ENCODE measurements around the gene ATP7B.

The ATP7B gene

GRCh38 chr13:51937320-51938290 is 73.6 kb downstream of the ATP7B start:
- no peak overlapping the region for H3K4me3 ChIP-seq (replicated peaks; ENCODE audit: low read depth, low read length)
- no peak for DNase-seq (ENCODE audit: low read depth)
- no peak for TF ChIP-seq CTCF (IDR thresholded peaks at IDR 0.05; ENCODE audit: low read length, missing control alignments)

- DNase-seq (ENCODE audit: low read depth): peak; percentile 14
Measured at GRCh38 chr13:51935326-51936171, 75.7 kb downstream of the ATP7B start.

GRCh38 chr13:51934461-51935087 is 76.7 kb downstream of the ATP7B start:
- H3K4me3 ChIP-seq (replicated peaks; ENCODE audit: low read depth, low read length): no peak overlapping the region
- DNase-seq (ENCODE audit: low read depth): no peak
- TF ChIP-seq CTCF (IDR thresholded peaks at IDR 0.05; ENCODE audit: low read length, missing control alignments): no peak

More at GRCh38 chr13:51935326-51936171, 75.7 kb downstream of the ATP7B start:
- peak; percentile 32 for TF ChIP-seq CTCF (IDR thresholded peaks at IDR 0.05; ENCODE audit: low read length, missing control alignments)
- no peak overlapping the region for H3K4me3 ChIP-seq (replicated peaks; ENCODE audit: low read depth, low read length)

- H3K4me3 ChIP-seq (replicated peaks; ENCODE audit: low read depth, low read length): no peak overlapping the region
- no peak for TF ChIP-seq CTCF (IDR thresholded peaks at IDR 0.05; ENCODE audit: low read length, missing control alignments)
- DNase-seq (ENCODE audit: low read depth): no peak
Measured at GRCh38 chr13:51933466-51934058, 77.7 kb downstream of the ATP7B start.

- DNase-seq (ENCODE audit: low read depth): no peak
- TF ChIP-seq CTCF (IDR thresholded peaks at IDR 0.05; ENCODE audit: low read length, missing control alignments): no peak
Measured at GRCh38 chr13:51932231-51932630, 79.0 kb downstream of the ATP7B start.

GRCh38 chr13:51931606-51932005 is 79.6 kb downstream of the ATP7B start:
- DNase-seq (ENCODE audit: low read depth): no peak
- H3K4me3 ChIP-seq (replicated peaks; ENCODE audit: low read depth, low read length): no peak overlapping the region
- TF ChIP-seq CTCF (IDR thresholded peaks at IDR 0.05; ENCODE audit: low read length, missing control alignments): no peak

More at GRCh38 chr13:51932231-51932630, 79.0 kb downstream of the ATP7B start:
- H3K4me3 ChIP-seq (replicated peaks; ENCODE audit: low read depth, low read length): no peak overlapping the region
